Brain microvascular endothelial cell (primary cell): ENCODE data around the gene POLR2L.
A peak's percentile ranks its signal among the peaks of the same experiment; 100 is the strongest.

Experiments
- DNase-seq: peaks from one replicate; pipeline ENCODE4 v3.0.0-alpha.2; 2020
- H3K27ac ChIP-seq: fragments of 250-450 bp; sonication (Bioruptor Pico); 2 replicates; pipeline ENCODE4 v1.5.1; 2020; ENCODE audit warnings: mild to moderate bottlenecking, moderate library complexity
- H3K27me3 ChIP-seq: fragments of 250-450 bp; sonication (Bioruptor Pico); replicated peaks from 2 replicates; pipeline ENCODE4 v1.5.1; 2020; ENCODE audit warnings: mild to moderate bottlenecking
- H3K36me3 ChIP-seq: fragments of 250-450 bp; sonication (Bioruptor Pico); replicated peaks from 2 replicates; pipeline ENCODE4 v1.5.1; 2020; ENCODE audit warnings: mild to moderate bottlenecking
- H3K4me3 ChIP-seq: 2 replicates; pipeline ENCODE4 v1.5.1; 2011; ENCODE audit warnings: low read depth, mild to moderate bottlenecking, control low read depth, low read length, moderate library complexity
- CTCF ChIP-seq: IDR thresholded peaks from 2 replicates; pipeline ENCODE4 v1.5.1; 2011; ENCODE audit warnings: low read depth, mild to moderate bottlenecking, moderate library complexity, low read length, control low read depth, inconsistent platforms; ENCODE audit errors: missing control alignments
- in situ Hi-C: cut with HindIII; loops from 2 replicates; pipeline ENCODE4 v1.10.0; 2017; ENCODE audit warnings: low sequenced_read_pairs, low pct_ligation_motif_present

Gene POLR2L

DNA sequence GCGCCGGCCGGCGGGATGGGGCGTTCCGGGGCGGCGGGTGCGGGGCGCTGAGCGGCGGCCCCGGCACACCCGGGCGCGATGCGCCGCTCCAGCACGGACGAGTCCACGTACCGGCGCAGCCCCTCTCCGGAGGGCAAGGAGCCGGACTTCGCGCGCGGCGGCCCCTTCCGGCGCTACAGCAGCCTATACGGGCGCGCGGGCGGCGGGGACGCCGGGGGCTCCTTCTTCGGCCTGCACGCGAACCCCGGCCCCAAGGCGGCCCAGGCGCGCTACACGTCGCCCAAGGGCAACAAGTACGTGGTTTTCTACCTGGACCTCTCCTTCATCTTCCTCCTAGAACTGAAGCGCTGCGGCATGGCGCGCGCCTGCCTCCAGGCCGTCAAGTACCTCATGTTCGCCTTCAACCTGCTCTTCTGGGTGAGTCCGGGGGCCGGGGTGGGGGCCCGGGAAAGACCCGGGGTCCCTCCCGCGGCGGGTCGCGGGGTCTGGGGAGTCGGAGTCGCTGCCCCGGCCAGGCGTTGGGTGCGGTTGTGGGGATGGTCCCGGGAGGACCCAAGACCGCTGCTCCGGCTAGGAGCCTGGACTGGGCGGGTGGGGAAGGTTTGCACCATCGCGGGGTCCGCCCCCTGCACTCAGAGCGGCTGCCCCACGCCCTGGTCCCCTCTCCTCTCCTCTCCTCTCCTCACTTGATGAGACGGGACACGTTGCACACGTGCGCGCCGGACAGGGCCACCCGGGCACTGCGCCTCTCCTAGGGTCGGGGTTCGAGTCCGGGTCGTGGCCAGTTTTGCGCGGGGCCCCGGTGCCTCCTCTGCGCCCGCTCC is 7.8 kb upstream of the POLR2L start:
- H3K27ac ChIP-seq, result no peak overlapping the region
- no peak for DNase-seq
- in situ Hi-C loops, result no loop called here
- no peaks in the 10 kb centered on the region for H3K36me3 ChIP-seq
- H3K27me3 ChIP-seq, result no peaks in the 10 kb centered on the region
- TF ChIP-seq CTCF, result no peak
- H3K4me3 ChIP-seq, result peak overlapping the region; percentile 26

DNA sequence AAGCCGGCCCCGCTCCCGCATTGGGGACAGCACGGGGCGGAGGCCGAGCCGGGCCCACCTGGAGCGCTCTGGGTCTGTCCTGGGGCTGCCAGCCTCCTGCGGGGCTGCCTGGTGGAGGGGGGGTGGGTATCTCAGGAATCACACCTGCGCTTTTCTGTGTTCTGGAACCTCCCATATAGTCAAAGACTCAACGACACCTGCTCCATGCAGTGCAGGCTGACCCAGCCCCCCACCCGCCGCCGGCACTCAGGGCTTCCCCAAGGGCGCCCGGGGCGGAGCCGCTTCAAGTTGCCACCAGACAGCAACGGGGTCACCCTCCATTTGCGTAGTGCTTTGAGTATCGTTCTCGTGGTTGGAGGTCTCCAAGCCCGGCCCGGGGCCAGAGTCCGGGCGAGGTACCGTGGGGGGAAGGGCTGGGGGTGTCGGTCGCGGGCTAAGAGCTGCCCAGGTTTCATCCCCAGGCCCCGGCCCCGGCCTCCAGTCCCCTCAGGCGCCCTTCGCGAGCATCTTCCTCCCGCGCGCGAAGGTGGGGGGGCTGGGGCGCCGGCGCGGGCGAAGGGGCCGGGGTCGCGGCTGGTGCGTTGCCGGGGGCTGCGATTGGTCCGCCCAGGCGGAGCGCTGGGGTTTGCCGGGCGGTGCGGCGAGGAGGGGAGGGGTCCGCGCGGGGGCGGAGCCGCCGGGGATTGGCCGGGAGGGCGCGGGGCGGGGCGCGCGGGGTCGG is 6.9 kb upstream of the POLR2L start:
- no peaks in the 10 kb centered on the region for H3K36me3 ChIP-seq
- in situ Hi-C loops, result no loop called here
- no peak overlapping the region for H3K27ac ChIP-seq
- DNase-seq, result no peak
- TF ChIP-seq CTCF, result no peak
- H3K27me3 ChIP-seq, result no peaks in the 10 kb centered on the region
- H3K4me3 ChIP-seq, result peak overlapping the region; percentile 41

DNA sequence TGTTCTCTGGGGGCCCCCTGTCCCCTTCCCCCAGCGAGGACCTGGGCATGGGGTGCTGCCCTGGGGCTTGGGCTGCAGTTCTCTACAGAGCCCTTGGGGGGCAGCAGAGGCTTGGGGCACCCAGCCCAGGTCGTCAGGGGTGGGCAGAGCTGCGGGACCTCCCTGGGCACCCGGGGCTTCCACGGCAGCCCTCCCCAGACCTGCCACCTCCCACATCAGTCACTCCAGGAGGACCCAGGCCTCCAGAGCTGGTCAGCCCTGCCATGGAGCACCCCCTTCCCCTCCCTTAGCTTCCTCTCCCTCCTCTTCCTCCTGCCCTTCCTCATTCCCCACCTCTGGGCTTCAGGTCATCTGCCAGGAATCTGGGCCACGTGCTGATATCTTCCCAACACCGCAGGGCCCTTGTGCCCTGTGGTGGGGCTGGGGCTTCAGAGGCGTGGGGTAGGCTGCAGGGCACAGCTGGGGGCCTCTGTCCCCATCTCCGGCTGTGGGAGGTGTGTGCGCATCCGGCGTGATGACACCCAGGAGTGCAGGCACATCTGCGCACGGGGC is 6.1 kb upstream of the POLR2L start:
- H3K27me3 ChIP-seq, result no peaks in the 10 kb centered on the region
- DNase-seq, result no peak
- in situ Hi-C loops, result no loop called here
- no peak overlapping the region for H3K4me3 ChIP-seq
- H3K27ac ChIP-seq, result no peak overlapping the region
- no peaks in the 10 kb centered on the region for H3K36me3 ChIP-seq
- peak; percentile 95 for TF ChIP-seq CTCF

DNA sequence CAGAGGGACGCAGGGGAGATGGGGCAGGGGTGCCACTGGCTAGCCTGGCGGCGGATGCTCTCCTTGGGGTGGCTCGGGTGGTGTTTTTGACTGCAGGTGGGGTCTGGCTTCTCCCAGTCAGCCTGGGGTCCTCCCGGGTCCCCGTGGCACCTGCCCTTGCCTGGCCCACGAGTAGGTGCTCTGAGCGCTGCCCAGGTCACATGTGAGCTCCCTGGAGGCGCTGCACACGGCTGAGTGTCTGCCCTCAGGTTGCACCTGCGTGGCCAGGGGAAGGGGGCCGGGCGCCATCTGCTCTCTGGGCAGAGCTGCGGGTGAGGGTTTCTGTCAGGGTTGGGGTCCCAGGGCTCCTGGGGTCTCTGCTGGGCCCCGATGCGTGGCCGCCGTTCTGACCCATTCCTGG is 5.5 kb upstream of the POLR2L start:
- no peak for TF ChIP-seq CTCF
- Histone ChIP-seq H3K4me3 (no peak overlapping the region), H3K27ac (no peak overlapping the region), H3K36me3 (no peaks in the 10 kb centered on the region), H3K27me3 (no peaks in the 10 kb centered on the region)
- in situ Hi-C loops, result no loop called here
- no peak for DNase-seq

DNA sequence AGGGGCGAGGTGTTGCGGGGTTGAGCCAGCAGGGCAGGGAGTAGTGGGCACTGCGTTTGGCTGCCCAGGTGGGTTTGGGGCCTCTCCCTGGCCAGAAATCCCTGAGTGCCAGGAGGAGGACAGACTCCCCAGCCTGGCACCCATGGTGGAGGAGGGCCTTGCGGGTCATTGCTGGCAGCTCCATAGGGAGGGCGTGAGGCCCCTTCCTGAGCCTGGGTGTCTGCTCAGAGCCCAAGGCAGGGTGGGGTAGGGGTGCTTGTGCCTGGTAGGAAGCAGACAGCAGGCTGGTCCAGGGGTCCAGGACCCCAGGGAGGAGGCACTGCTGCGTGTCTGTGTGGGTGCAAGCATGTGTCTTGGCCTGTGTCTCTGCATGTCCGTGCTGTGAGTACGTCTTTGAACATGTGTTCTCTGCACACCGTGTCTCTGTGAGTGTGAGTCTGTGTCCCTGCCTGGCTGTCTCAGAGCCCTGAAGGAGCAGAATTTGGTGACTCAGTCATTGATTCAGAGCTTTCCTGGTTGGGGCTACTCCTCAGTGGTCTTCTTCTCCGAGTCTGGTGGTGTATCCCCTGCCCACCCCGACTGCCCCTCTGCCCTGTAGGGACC is 4.3 kb upstream of the POLR2L start:
- DNase-seq, result no peak
- in situ Hi-C loops, result no loop called here
- no peak for TF ChIP-seq CTCF
- Histone ChIP-seq H3K4me3 (no peak overlapping the region), H3K27ac (no peak overlapping the region), H3K27me3 (no peaks in the 10 kb centered on the region), H3K36me3 (no peaks in the 10 kb centered on the region)
